Nephron (organoid): ENCODE measurements around the gene RAB37.

ENCODE experiments used
- H3K27ac Mint-ChIP-seq, 3 experiments: 2 replicates each; pipeline ENCODE4 v1.8.0; 2020; ENCODE audit warnings: mixed read lengths in 3 of 3, mild to moderate bottlenecking in 2 of 3, moderate library complexity in 1 of 3
- H3K27me3 Mint-ChIP-seq: 2 replicates; pipeline ENCODE4 v1.8.0; 2021; ENCODE audit warnings: low read depth, mild to moderate bottlenecking, moderate library complexity, mixed read lengths
- H3K36me3 Mint-ChIP-seq: 2 replicates; pipeline ENCODE4 v1.8.0; 2020; ENCODE audit warnings: low read depth, mixed read lengths
- H3K4me1 Mint-ChIP-seq: 2 replicates; pipeline ENCODE4 v1.8.0; 2020; ENCODE audit warnings: mixed read lengths
- H3K4me3 Mint-ChIP-seq, 3 experiments: 2 replicates each; pipeline ENCODE4 v1.8.0; 2020; ENCODE audit warnings: mild to moderate bottlenecking in 3 of 3, mixed read lengths in 3 of 3, moderate library complexity in 2 of 3
- H3K9me3 Mint-ChIP-seq: 2 replicates; pipeline ENCODE4 v1.8.0; 2020; ENCODE audit warnings: mixed read lengths
- CTCF ChIP-seq, 3 experiments: fragments of 200-600 bp; sonication (generic); IDR thresholded peaks; one replicate each; pipeline ENCODE4 v1.5.0; 2021; ENCODE audit warnings: antibody characterized with exemption in 3 of 3; ENCODE audit not compliant: unreplicated experiment in 3 of 3

Gene RAB37

GRCh38 chr17:74720506-74720905 is 16.6 kb upstream of the RAB37 start:
- no peaks in the 10 kb centered on the region for H3K4me1 Mint-ChIP-seq
- no peaks in the 10 kb centered on the region for H3K9me3 Mint-ChIP-seq
- no peak overlapping the region for H3K4me3 Mint-ChIP-seq
- H3K27me3 Mint-ChIP-seq, result peaks cover 41% of the 10 kb centered on the region
- no peak for TF ChIP-seq CTCF (IDR thresholded peaks at IDR 0.05; ENCODE audit: unreplicated experiment in 3 of 3)
- no peak overlapping the region for H3K27ac Mint-ChIP-seq
- no peaks in the 10 kb centered on the region for H3K36me3 Mint-ChIP-seq

- H3K27me3 Mint-ChIP-seq, result peaks cover 27% of the 10 kb centered on the region
- no peak overlapping the region for H3K4me3 Mint-ChIP-seq
- no peaks in the 10 kb centered on the region for H3K4me1 Mint-ChIP-seq
- TF ChIP-seq CTCF (IDR thresholded peaks at IDR 0.05; ENCODE audit: unreplicated experiment in 3 of 3), result no peak
- no peak overlapping the region for H3K27ac Mint-ChIP-seq
- no peaks in the 10 kb centered on the region for H3K36me3 Mint-ChIP-seq
- no peaks in the 10 kb centered on the region for H3K9me3 Mint-ChIP-seq
These were observed 14.3 kb upstream of the RAB37 start for GRCh38 chr17:74722782-74723181.

GRCh38 chr17:74723891-74724290 is 13.2 kb upstream of the RAB37 start:
- Mint-ChIP-seq H3K4me1 (no peaks in the 10 kb centered on the region), H3K36me3 (no peaks in the 10 kb centered on the region), H3K27me3 (peaks cover 23% of the 10 kb centered on the region), H3K9me3 (no peaks in the 10 kb centered on the region), H3K27ac (no peak overlapping the region), H3K4me3 (no peak overlapping the region)
- no peak for TF ChIP-seq CTCF (IDR thresholded peaks at IDR 0.05; ENCODE audit: unreplicated experiment in 3 of 3)

DNA sequence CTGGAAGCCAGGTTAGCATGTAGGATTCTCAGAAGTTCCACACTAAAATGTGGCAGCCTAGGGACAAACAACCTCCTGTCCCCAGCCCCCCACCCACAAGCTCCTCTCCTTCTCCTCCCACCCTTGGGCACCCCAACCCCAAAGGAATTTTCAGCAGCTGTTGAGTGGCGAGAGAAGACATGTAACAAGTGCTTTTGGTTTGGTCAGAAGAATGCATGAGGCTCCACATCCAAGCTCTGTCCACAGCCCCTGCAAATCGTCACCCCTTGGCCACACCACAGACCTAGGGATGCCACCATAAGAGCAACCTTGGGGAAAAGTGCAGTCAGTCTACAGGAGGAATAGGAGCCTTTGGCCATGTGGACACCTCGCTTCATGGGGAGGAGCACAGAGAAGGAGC is 11.9 kb upstream of the RAB37 start:
- Mint-ChIP-seq H3K27me3 (peaks cover 23% of the 10 kb centered on the region), H3K9me3 (no peaks in the 10 kb centered on the region), H3K4me1 (no peaks in the 10 kb centered on the region), H3K36me3 (no peaks in the 10 kb centered on the region), H3K27ac (no peak overlapping the region), H3K4me3 (no peak overlapping the region)
- TF ChIP-seq CTCF (IDR thresholded peaks at IDR 0.05; ENCODE audit: unreplicated experiment in 3 of 3), result no peak

DNA sequence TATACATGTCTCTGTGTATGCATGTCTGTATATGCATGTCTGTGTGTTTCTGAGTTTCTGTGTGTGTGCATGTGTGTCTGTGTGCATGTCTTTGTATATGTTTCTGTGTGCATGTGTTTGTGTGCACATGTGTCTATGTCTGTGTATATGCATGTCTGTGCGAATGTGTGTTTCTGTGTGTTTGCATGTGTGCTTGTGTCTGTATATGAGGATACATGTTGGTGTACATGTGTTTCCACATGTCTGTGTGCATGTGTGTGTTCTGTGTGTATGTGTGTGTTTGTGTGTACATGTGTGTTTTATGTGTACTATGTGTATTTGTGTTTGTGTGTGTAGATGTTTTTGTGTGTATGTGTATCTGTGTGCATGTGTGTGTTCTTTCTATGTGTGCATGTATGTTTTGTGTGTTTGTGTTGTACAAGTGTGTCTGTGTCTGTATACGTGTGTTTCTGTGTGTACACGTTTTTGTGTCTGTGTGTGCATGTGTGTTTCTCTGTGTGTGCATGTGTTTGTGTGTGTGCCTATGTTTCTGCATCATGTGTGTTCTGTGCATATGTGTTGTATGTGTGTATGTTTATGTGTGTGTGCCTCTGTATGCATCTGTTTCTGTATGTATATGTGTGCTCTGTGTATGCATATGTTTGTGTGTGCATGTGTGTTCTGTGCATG is 8.9 kb upstream of the RAB37 start:
- Mint-ChIP-seq H3K4me1 (no peaks in the 10 kb centered on the region), H3K27ac (no peak overlapping the region), H3K4me3 (no peak overlapping the region), H3K27me3 (peaks cover 9% of the 10 kb centered on the region), H3K9me3 (no peaks in the 10 kb centered on the region), H3K36me3 (no peaks in the 10 kb centered on the region)
- TF ChIP-seq CTCF (IDR thresholded peaks at IDR 0.05; ENCODE audit: unreplicated experiment in 3 of 3), result no peak

- Mint-ChIP-seq H3K36me3 (no peaks in the 10 kb centered on the region), H3K4me3 (no peak overlapping the region), H3K27me3 (peaks cover 9% of the 10 kb centered on the region), H3K9me3 (no peaks in the 10 kb centered on the region), H3K4me1 (no peaks in the 10 kb centered on the region), H3K27ac (no peak overlapping the region)
- TF ChIP-seq CTCF (IDR thresholded peaks at IDR 0.05; ENCODE audit: unreplicated experiment in 3 of 3), result no peak
These were observed 8.4 kb upstream of the RAB37 start for GRCh38 chr17:74728702-74729075.
